AG08395 (cell line): Measurements from ENCODE around the gene USP17L18.
"Not testable (repeated sequence)": the region's sequence is repeated elsewhere in the genome, so short reads cannot be mapped to it uniquely, and the experiment has no call there.

Experiments
- DNase-seq: peaks from one replicate; pipeline ENCODE4 v3.0.0; 2012; ENCODE audit warnings: mixed read lengths, low spot score

Gene USP17L18

GRCh38 chr4:9247953-9248680 is at the start of gene USP17L18:
Gene USP17L18 (plus strand): TSS chr4:9248630. CDS start chr4:9248630, 0 bp downstream.
- not testable (repeated sequence) for DNase-seq

- not testable (repeated sequence) for DNase-seq
These were observed 38.1 kb upstream of the USP17L18 start, which contains the start of gene USP17L10 for GRCh38 chr4:9210357-9210756. Gene USP17L10 (plus strand): TSS chr4:9210657. CDS start chr4:9210657, 0 bp downstream.

GRCh38 chr4:9214701-9215100 is 33.7 kb upstream of the USP17L18 start:
- DNase-seq = not testable (repeated sequence)

GRCh38 chr4:9215105-9215504 is 33.3 kb upstream of the USP17L18 start, which contains the start of gene USP17L11:
Gene USP17L11 (plus strand): TSS chr4:9215405. CDS start chr4:9215405, 0 bp downstream.
- DNase-seq = not testable (repeated sequence)

- DNase-seq = not testable (repeated sequence)
These were observed 28.6 kb upstream of the USP17L18 start, which contains the start of gene USP17L12 for GRCh38 chr4:9219852-9220251. Gene USP17L12 (plus strand): TSS chr4:9220152. CDS start chr4:9220152, 0 bp downstream.

- DNase-seq = not testable (repeated sequence)
These were observed 23.8 kb upstream of the USP17L18 start, which contains the start of gene USP17L13 for GRCh38 chr4:9224596-9224995. Gene USP17L13 (plus strand): TSS chr4:9224896. CDS start chr4:9224896, 0 bp downstream.

GRCh38 chr4:9230249-9230648 is 18.2 kb upstream of the USP17L18 start:
- DNase-seq = not testable (repeated sequence)

- not testable (repeated sequence) for DNase-seq
These were observed 14.3 kb upstream of the USP17L18 start, which contains the start of gene USP17L15 for GRCh38 chr4:9234085-9234484. Gene USP17L15 (plus strand): TSS chr4:9234385. CDS start chr4:9234385, 0 bp downstream.

- not testable (repeated sequence) for DNase-seq
These were observed 10.0 kb upstream of the USP17L18 start for GRCh38 chr4:9238461-9238860.

GRCh38 chr4:9243579-9243978 is 4.9 kb upstream of the USP17L18 start, which contains the start of gene USP17L17:
Gene USP17L17 (plus strand): TSS chr4:9243879. CDS start chr4:9243879, 0 bp downstream.
- not testable (repeated sequence) for DNase-seq

- DNase-seq = not testable (repeated sequence)
These were observed 4.6 kb downstream of the USP17L18 start, which contains the start of gene USP17L19 for GRCh38 chr4:9253078-9253477. Gene USP17L19 (plus strand): TSS chr4:9253378. CDS start chr4:9253378, 0 bp downstream.

GRCh38 chr4:9257824-9258223 is 9.4 kb downstream of the USP17L18 start, which contains the start of gene USP17L20:
Gene USP17L20 (plus strand): TSS chr4:9258124. CDS start chr4:9258124, 0 bp downstream.
- DNase-seq = not testable (repeated sequence)

GRCh38 chr4:9262572-9262971 is 14.1 kb downstream of the USP17L18 start, which contains the start of gene USP17L21:
Gene USP17L21 (plus strand): TSS chr4:9262872. CDS start chr4:9262872, 0 bp downstream.
- not testable (repeated sequence) for DNase-seq

- DNase-seq = not testable (repeated sequence)
These were observed 18.9 kb downstream of the USP17L18 start, which contains the start of gene USP17L22 for GRCh38 chr4:9267319-9267718. Gene USP17L22 (plus strand): TSS chr4:9267619. CDS start chr4:9267619, 0 bp downstream.

- DNase-seq = not testable (repeated sequence)
These were observed 23.3 kb downstream of the USP17L18 start for GRCh38 chr4:9271719-9272118.
